Hepatic stellate cell (primary cell): ENCODE results near the gene CSRNP3.

Experiments
- DNase-seq: peaks from one replicate; pipeline ENCODE4 v3.0.0; 2011; ENCODE audit warnings: low spot score

CSRNP3 gene

DNA sequence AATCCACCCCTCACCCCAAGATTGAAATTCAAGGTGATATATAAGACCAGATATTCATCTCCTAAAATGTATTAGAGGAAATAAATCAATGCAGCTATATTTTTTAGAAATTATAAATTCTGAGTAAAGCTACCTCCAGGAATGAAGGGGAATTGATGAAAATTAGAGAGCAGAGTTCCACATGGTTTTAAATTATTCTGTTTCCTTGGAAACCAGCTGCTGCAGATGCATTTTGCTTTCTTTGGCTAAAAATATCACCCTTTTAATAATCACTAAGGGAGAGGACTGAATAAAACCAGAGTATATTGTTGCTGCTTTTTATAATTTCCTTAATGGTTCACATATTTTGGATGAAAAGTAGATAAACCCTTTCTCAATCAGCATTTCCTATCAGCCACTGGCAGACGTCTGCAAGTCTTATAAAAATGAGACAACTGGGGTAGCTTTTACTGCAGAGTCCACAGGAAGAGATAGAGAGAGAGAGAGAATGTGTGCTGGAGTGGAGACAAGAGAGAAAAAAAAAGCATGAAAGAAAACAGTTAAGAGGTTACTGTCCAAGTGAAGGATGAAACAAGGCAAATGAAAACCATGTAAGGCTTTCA, 2.0 kb downstream of the CSRNP3 start:
- no peak for DNase-seq

DNA sequence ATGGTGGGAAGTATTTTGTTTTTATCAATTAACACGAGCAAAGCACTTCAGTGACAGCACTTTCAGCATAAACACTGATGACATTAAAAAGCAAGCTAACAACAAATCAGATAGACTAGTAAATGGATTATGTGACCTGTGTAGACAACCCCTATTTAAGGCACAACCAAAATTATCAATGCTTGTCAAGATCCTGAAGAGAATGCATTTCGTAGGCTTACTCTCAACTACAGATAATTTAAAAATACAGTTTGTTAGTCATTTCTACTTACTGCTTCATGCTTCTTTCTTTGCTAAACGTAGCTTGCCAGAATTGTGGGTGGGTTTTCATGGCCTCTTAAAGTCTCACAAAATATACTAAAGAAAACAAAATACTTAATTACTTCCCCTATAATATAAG, 3.4 kb downstream of the CSRNP3 start:
- DNase-seq = no peak

DNA sequence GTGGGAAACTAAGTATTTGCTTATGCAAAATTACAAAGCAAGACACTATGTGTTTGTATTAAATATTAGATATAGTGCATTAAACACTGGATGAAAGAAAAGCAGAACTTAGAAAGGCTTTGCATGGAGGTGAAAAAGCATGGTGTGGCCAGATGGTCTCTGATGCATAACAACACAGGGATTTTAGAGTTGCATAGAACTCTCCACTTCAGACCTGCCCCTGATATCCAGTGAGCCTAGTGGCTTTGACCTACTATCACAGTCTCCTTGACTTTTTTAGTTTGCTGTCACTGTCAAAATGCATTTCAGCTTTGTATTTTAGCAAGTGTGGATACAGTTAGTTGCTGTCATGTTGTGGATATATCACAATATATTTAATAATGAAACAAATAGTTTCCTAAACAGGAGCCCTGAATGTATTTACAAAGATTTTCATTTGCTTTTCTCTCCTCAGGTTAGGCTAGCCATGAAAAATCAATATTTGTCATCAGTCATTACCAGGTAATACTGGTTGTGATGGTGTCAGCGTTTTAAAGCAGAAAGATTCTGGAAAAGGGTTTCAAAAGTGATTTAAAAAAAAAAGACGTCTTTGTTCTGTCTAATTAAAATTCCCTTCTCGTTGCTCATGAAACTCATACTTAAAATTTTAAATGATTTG, 5.2 kb downstream of the CSRNP3 start:
- no peak for DNase-seq

DNA sequence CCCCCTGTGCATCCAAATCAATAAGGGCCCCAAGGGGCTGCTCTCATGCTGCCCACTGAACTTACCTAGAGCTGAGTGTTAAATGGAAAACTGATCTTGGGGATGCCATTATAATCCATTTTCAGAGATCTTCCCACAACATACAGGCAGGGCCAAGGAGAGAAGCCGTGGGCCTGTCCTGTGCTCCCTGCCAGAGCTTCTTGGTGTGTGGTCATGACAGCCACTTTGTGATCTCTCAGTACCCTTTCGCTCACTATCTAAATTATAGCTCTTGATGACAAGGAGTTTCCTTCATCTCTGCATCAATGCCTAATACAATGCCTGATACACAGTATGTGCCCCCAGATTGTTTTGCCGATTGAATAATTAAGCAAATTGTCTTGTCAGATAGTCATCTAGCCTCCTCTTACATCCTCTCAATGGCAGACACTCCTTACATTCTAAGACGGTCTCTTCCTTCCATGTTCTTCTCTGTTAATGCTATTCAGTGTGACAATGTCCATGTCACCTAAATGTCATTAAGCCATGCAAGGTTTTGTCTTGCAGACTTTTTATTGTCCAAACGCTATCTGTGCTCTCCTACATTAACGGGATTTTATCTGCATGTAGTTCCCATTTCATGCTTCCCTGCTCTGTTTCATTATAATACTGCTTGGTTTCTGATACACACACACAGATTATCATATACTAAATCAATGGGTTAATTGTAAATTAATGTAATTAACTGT, 5.9 kb downstream of the CSRNP3 start:
- DNase-seq = no peak

DNA sequence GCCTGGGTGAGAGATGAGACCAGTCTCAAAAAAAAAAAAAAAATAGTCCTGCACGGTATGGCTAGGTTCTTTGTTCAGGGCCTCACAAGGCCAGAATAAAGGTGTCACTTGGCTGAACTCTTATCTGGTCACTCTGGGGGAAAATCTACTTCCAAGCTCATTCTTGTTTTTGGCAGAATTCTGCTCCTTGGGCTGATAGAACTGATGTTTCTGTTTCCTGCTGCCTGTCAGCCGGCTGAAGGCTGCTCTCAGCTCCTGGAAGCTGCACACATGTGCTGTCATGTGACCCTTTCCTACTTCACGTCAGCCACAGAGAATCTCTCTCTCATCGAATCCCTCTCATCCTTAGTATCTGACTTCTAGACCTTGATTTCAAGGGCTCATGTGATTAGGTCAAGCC, 10.4 kb downstream of the CSRNP3 start:
- DNase-seq = no peak

DNA sequence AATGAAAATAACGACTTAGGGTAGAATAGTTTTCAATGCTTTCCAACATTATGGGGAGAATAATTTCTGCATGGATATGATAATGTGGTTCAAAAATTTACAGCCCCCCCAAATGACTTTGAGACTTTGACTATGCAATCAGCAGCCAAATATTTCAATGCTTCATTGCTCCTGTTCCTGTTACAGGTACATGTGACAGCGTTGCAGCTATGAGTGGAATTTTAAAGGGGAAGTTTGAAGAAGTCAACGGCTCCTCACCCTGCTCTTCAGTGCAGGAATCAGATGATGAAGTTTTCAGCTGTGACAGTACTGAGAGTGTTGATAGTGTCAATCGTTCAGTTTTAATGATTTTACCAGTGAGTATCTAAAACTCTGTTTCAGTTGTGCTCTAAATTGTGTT, 25.1 kb downstream of the CSRNP3 start:
- no peak for DNase-seq

DNA sequence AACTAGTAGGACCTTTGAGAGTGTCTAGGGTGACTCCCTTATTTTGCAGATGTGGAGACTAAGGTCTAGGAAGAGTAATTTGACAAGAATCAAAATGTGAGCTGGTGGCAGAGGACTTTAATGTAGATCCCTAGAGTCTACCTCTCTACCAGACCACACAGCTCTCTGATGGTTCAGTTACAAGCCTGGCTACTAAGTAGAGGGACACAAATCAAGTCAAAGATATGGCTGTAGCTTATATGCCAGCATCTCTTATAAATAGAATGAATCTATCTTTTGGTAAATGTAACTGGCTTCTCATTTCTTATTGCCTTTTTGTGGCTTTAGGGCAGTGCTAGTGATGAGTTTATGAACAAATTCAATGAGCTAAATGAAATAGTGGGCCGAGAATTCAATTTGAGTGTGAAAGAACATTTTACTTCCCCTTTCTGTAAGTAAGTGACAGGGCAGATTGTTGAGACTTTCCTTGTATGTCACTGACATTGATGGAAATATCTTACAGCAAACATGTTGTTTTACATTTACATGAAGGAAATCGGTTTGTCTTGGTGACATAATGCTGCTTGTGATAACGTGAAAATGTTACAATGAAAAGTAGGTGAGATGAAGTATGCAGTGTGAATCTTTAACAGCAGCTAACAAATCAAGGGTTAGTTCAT, 28.3 kb downstream of the CSRNP3 start:
- no peak for DNase-seq

DNA sequence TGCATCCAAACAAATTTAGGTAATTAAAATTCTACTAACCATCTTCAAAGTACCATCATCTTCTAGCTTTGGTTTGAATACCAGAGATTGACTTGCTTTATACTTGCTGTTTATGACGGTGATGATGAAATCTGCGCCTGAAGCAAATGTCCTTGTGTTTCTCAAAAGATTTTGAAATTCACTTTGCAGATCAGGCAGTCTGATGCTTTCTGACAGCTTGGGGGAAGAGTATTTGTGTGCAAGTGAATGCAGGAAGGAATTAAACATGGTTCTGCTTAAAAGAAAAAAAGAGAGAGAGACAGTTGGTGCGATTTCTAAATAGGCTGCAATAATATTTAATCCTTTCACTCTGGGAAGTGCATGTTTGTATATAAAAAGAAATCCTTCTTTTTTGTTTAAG, 29.6 kb downstream of the CSRNP3 start:
- no peak for DNase-seq

DNA sequence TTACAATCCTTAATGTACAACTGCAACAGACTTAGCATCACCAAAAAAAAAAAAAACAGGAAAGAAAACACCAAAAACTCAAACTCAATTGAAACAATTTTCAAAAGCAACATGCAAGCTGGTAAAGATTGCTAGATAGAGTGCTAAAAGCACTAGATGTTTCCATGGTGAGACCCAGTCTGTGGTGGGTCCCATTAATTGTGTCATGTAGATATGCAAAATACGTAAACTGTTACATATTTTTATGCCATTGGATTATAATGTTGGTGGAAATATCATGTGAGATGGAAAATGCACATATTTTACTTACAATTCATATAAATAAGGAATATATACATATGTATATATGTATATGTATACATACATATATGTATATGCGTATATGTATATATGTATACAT, 30.5 kb downstream of the CSRNP3 start:
- no peak for DNase-seq

DNA sequence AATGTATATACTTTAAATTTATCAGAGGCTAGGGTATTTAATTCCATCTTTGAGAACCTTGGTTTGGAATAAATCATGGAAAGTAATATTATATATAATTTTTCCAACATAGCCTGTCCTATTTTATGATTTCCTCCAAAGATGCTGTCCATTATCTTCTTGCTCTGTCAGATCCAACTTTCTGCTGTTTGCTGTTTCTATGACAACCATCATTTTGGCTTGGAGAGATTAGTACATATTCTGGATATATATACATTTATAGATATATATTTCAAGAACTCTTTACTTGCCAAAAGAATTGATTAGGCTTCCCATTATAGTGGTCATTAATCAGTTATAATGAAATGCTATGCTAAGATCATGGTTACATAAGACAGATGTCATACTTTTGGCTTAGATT, 31.3 kb downstream of the CSRNP3 start:
- DNase-seq = no peak

DNA sequence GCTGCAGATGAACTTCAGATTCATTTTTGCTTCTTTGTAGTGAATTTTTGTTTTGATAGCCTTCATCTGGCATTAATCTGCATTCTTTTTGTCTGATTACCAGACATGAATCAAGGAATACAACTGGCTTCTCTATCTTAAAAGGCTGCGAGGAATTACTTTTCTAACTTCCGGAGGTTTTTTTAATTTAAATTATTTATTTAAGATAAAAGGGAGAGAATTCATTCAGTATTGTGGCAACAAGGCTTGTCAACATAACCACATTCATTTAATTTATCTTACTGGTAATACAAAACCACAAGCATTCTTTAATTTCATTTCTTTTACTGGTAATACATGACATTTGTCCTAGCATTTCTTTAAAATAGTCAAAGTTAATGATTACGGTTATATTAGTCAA, 36.0 kb downstream of the CSRNP3 start:
- no peak for DNase-seq

DNA sequence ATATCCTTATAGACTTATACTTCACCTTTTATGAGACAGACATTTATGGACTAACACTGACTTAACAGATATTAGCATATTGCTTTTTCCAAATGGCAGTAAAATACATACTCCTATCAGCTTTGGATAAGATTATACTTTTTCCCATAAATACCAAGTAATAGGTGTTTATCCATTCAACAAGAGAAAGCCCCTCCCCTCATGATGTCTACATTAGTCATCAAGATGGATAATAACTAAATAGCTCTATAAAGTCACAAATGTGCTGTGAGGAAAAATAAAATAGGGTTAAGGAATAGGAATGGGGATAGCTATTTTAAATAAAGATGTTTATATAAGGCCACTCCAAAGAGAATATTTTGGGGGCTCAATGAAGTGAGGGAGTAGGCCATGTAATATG, 39.4 kb downstream of the CSRNP3 start:
- DNase-seq = no peak

DNA sequence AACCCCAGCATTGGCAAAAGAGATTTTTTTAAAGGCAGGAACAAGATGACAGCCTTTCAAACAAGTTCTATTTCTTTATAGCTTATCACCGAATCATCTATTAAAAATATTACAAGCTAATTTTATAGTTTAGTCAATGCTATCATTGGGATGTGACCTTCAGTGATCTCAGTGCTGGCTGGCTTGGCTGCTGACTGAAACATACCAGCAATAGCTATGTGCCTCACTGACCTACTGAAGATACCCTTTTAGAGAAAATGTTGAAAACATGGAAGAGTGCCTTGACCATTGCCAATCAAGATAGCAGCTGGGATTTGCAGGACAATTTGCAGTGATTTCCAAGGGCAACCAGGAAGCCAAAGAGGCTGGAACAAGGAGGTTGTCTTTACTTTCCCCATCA, 44.0 kb downstream of the CSRNP3 start:
- no peak for DNase-seq

DNA sequence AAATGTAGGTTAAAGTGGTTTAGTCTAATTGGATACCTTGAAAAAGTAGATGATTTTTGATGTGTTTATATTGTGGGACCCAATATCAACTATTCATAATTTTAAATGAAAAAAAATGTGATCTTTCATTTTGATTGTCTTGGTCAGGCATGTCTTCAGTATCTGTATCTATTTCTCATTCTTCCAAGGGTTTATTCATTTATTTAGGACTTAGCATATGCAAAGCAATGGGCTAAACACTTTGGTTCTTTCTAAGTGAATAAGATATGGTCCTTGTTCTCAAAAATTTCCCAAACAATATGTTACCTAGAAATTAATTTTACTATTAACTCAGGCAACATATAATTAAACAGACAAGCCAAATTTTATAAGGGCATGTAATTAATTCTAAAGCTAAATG, 49.1 kb downstream of the CSRNP3 start:
- DNase-seq = no peak

DNA sequence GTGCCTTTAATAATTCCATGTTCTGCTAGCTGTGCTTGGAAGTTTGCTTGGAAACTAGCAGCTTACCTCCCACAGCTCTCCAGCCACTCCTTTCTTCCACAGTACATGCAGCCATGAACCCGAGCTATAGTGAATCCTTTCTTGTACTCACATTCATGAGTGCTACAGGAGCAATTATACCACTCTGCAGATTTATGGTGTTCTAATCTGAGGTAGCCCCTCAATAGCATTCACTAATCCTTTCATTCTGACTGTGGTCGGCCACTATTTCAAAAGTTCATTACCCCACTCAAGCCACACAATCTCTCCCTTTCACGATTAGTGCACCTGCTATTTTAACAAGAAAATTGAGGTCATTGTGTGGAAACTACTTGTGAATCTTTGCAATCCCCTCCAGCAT, 53.2 kb downstream of the CSRNP3 start:
- DNase-seq = no peak

DNA sequence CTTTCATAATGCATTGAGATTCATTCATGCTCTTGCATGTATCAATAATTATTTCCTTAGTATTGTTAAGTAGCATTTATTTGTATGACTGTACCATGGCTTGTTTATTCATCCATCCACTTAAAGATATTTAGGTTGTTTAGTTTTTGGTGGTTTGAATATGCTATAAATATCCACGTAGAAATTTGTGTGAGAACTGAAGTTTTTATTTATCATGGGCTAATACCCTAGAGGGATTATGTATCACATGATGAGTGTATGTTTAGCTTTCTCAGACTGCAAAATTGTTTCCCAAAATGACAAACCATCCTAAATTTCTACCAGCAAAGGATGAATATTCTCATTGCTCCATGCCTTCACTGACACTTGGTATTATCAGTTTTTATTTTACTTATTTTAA, 55.2 kb downstream of the CSRNP3 start:
- DNase-seq = no peak

DNA sequence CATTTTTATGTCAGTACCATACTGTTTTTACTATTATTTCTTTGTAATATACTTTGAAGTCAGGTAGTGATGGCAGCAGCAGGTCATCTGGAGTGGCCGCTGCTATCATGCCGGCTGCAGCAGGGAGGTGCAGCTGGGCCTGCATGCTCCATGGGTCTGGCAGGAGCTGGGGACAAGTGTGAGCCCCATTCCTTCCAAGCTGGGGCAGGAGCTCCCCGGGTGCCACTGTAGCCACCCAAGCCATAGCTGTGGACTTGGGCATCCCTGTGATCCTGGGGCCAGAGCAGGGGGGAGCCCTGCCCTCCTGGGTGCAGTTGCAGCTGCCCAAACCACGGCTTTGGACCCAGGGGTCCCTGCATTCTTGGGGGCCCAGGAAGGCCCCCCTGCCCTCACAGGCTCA, 59.2 kb downstream of the CSRNP3 start:
- DNase-seq = no peak

DNA sequence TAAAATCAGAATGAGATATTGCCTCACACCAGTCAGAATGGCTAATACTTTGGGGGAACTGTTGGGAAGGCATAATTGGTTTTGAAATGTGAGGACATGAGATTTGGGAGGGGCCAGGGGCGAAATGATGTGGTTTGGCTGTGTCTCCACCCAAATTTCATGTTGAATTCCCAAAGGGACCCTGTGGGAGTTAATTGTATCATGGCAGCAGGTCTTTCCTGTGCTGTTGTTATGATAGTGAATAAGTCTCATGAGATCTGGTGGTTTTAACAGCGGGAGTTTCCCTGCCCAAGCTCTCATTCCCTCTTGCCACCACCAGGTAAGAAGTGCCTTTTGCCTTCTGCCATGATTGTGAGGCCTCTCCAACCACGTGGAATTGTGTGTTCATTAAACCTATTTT, 59.6 kb downstream of the CSRNP3 start:
- no peak for DNase-seq

DNA sequence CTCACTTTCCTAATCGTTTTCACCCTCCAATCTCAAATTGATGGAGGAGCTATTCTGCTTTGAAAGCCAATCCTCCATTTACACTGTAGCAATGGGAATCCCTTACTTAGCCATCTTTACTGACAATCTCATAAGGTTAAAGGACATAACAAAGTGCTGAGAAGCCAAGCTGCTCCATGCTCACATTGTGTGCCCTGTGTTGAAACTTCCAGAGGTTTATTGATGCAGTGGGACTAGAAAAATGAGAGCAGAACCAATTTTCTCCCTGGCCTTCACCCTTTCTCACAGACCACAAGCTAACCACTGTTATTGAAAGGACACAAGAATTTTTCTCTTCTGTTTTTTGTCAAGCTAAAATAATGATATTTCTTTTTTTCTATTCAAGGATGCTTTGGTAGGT, 63.8 kb downstream of the CSRNP3 start:
- no peak for DNase-seq

DNA sequence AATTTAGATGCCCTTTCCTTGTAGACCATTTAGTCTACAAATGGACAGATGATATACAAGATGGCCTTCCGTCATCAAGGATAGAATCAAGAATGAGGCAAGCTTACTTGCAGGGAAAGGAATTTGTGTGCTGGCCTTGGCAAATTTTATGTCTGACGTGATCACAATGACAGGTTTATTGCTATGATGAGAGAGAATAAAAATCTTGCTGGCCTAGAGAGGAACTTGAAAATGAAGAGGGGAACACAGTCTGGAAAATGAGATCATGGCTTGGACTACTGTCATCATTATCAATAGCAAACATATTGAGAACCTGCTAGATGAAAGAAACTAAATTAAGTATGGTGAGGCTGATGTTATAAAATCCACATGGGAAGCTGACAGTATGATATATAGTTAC, 66.0 kb downstream of the CSRNP3 start:
- no peak for DNase-seq

DNA sequence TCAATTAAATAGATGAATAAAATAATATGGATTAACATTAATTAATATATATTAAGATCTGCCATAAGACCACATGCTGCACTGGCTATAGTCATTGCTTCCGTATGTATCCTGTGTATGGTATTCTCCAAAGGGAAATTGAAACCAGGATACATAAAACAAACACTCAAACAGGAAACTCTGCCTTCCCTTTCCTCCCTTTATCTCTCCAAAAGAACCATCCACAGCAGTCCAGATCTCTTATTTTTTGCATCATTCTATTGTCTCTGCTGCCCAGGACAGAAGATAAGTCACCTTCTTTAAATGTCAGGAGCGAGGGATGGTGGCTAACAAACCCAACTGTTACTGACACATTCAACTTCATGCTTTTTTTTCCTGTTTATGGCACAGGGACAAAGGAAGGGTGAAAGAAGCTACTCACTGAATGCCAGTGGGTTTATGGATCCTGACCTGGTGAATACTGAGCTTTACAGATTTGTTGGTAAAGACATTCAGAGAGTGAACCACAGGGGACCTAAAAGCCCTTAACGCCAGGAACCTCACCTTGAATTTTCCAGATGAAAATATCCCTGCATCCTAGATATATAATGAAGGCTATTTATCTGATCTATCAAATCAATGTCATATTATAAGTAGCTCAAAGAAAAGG, 67.5 kb downstream of the CSRNP3 start:
- no peak for DNase-seq

DNA sequence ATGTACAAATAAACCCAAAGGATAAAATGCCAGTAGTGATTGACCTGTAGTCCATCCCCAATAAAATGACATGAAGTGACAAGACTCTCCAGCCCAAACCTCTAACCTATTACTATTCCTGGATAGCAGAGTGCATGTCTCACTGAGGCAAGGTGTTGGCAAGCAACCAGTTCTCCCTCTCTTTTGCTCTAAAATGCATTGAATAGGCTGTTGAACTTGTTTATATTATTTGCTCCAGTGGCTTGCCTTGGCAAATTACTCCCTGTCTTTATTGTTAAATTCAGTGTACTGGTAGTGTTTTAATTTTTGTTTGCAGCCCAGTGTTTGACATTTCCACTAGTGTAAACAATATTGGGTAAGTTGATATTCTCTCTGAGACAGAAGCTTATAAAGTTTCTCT, 70.5 kb downstream of the CSRNP3 start:
- no peak for DNase-seq

DNA sequence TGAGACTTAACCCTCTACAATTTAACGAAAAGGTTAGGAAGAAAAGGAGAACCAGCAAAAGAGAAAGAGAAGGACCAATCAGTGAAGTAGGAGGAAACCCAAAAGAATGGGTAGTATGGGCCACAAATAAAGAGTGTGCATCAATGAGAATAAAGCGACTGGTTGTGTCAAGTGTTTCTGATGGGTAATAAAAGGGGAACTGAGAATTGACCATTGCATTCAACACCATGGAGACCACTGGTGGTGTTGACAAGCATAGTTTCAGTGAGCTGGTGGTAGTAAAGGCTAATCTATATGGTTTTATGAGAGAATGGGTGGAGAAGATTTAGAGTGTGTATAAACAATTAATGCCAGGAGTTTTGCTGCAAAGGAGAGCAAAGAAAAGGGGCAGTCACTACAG, 75.4 kb downstream of the CSRNP3 start:
- DNase-seq = no peak
